Germinal center (tissue), 1 donor: ENCODE data around the gene RPL37.
A peak's percentile ranks its signal among the peaks of the same experiment; 100 is the strongest.
"Not testable (repeated sequence)": the region's sequence is repeated elsewhere in the genome, so short reads cannot be mapped to it uniquely, and the experiment has no call there.

ENCODE experiments used
- DNase-seq: peaks from one replicate; pipeline ENCODE4 v3.0.0; 2012; ENCODE audit warnings: mixed read lengths, low spot score

The RPL37 gene

GRCh38 chr5:40797273-40798011 is 37.6 kb downstream of the RPL37 start:
- peak; percentile 35 for DNase-seq

- no peak for DNase-seq
Observed at GRCh38 chr5:40796487-40796889, 38.5 kb downstream of the RPL37 start.

GRCh38 chr5:40794877-40795276 is 40.1 kb downstream of the RPL37 start:
- DNase-seq, result not testable (repeated sequence)

- DNase-seq, result not testable (repeated sequence)
Observed at GRCh38 chr5:40794340-40794739, 40.7 kb downstream of the RPL37 start.

- not testable (repeated sequence) for DNase-seq
Observed at GRCh38 chr5:40792691-40793090, 42.3 kb downstream of the RPL37 start.

- DNase-seq, result no peak
Observed at GRCh38 chr5:40791715-40792139, 43.3 kb downstream of the RPL37 start.

- no peak for DNase-seq
Observed at GRCh38 chr5:40790947-40791593, 44.0 kb downstream of the RPL37 start.

GRCh38 chr5:40788941-40789340 is 46.1 kb downstream of the RPL37 start:
- not testable (repeated sequence) for DNase-seq

- no peak for DNase-seq
Observed at GRCh38 chr5:40787986-40788385, 47.0 kb downstream of the RPL37 start.

- not testable (repeated sequence) for DNase-seq
Observed at GRCh38 chr5:40786664-40787063, 48.4 kb downstream of the RPL37 start.

- no peak for DNase-seq
Observed at GRCh38 chr5:40784916-40785315, 50.1 kb downstream of the RPL37 start.

GRCh38 chr5:40784027-40784653 is 50.9 kb downstream of the RPL37 start:
- DNase-seq, result no peak

GRCh38 chr5:40781843-40782409 is 53.1 kb downstream of the RPL37 start:
- no peak for DNase-seq

- DNase-seq, result no peak
Observed at GRCh38 chr5:40780858-40781257, 54.2 kb downstream of the RPL37 start.

GRCh38 chr5:40780199-40780598 is 54.8 kb downstream of the RPL37 start:
- no peak for DNase-seq

- DNase-seq, result no peak
Observed at GRCh38 chr5:40779561-40779960, 55.5 kb downstream of the RPL37 start.

GRCh38 chr5:40778133-40778532 is 56.9 kb downstream of the RPL37 start:
- DNase-seq, result no peak

GRCh38 chr5:40776658-40776977 is 58.4 kb downstream of the RPL37 start:
- DNase-seq, result no peak

- DNase-seq, result no peak
Observed at GRCh38 chr5:40775846-40776657, 59.0 kb downstream of the RPL37 start.
